ENCODE measurements around the gene RPN1. TPM values are rescaled to one million over a fixed set of nuclear protein-coding genes. Genes with fewer than 3 reads are reported as not detected.

Gene RPN1
- total RNA-seq, 3 donors from 2014 or later (not counting 1 experiment from before 2014, with no cell fraction given): 90.5 to 130 (median 92.1) TPM

GRCh38 chr3:128605091-128606046, 45.2 kb downstream of the RPN1 start:
- H3K9me3 ChIP-seq (ENCODE audit: control insufficient read depth, insufficient read depth, low read length): no peaks in the 10 kb centered on the region

GRCh38 chr3:128603811-128604775, 46.5 kb downstream of the RPN1 start:
- Mint-ChIP-seq H3K4me1 (no peaks in the 10 kb centered on the region), H3K27me3 (ENCODE audit: low read depth in 2 of 2) (no peaks in the 10 kb centered on the region), H3K9me3 (no peaks in the 10 kb centered on the region), H3K36me3 (no peaks in the 10 kb centered on the region), H3K27ac (no peak overlapping the region), H3K4me3 (no peak overlapping the region)
- intact Hi-C loops (cut with micrococcal nuclease): no loop called here
- H3K4me3 ChIP-seq (ENCODE audit: low read length): no peak overlapping the region
- no peaks in the 10 kb centered on the region for H3K9me3 ChIP-seq (ENCODE audit: control insufficient read depth, insufficient read depth, low read length)
- no peaks in the 10 kb centered on the region for H3K27me3 ChIP-seq (ENCODE audit: control insufficient read depth, insufficient read depth, low read length)
- 85% methylated on average over 20 of the region's 20 CpGs for WGBS (ENCODE audit: insufficient coverage)
- H3K27ac ChIP-seq (ENCODE audit: low read length): no peak overlapping the region
- no peaks in the 10 kb centered on the region for H3K36me3 ChIP-seq (ENCODE audit: control insufficient read depth, insufficient read depth, low read length)
- TF ChIP-seq CTCF (IDR thresholded peaks at IDR 0.05): no peak
- H3K4me1 ChIP-seq (ENCODE audit: control insufficient read depth, insufficient read depth, low read length): peaks cover 12% of the 10 kb centered on the region
- DNase-seq (no peak), ATAC-seq (peak in 1 of 3 donors; percentile 64)

More at GRCh38 chr3:128605091-128606046, 45.2 kb downstream of the RPN1 start:
- Mint-ChIP-seq H3K27ac (no peak overlapping the region), H3K27me3 (ENCODE audit: low read depth in 2 of 2) (no peaks in the 10 kb centered on the region), H3K4me1 (no peaks in the 10 kb centered on the region), H3K4me3 (no peak overlapping the region), H3K36me3 (no peaks in the 10 kb centered on the region), H3K9me3 (no peaks in the 10 kb centered on the region)
- H3K36me3 ChIP-seq (ENCODE audit: control insufficient read depth, insufficient read depth, low read length): no peaks in the 10 kb centered on the region
- 84% methylated on average over 11 of the region's 11 CpGs for WGBS (ENCODE audit: insufficient coverage)
- H3K4me3 ChIP-seq (ENCODE audit: low read length): no peak overlapping the region
- no peak for TF ChIP-seq CTCF (IDR thresholded peaks at IDR 0.05)
- intact Hi-C loops (cut with micrococcal nuclease): loop anchor here (5.0 kb wide), 1 partner anchor 528 kb away; no protein-coding TSS in a partner anchor
- ATAC-seq (no peak), DNase-seq (no peak)
- H3K27ac ChIP-seq (ENCODE audit: low read length): no peak overlapping the region
- no peaks in the 10 kb centered on the region for H3K27me3 ChIP-seq (ENCODE audit: control insufficient read depth, insufficient read depth, low read length)
- H3K4me1 ChIP-seq (ENCODE audit: control insufficient read depth, insufficient read depth, low read length): peaks cover 12% of the 10 kb centered on the region

- no peak overlapping the region for H3K4me3 ChIP-seq (ENCODE audit: low read length)
- no peak overlapping the region for H3K27ac ChIP-seq (ENCODE audit: low read length)
- no peak for TF ChIP-seq CTCF (IDR thresholded peaks at IDR 0.05)
- Mint-ChIP-seq H3K9me3 (no peaks in the 10 kb centered on the region), H3K4me3 (no peak overlapping the region), H3K4me1 (no peaks in the 10 kb centered on the region), H3K27me3 (ENCODE audit: low read depth in 2 of 2) (no peaks in the 10 kb centered on the region), H3K27ac (no peak overlapping the region), H3K36me3 (no peaks in the 10 kb centered on the region)
- no peaks in the 10 kb centered on the region for H3K9me3 ChIP-seq (ENCODE audit: control insufficient read depth, insufficient read depth, low read length)
- no peaks in the 10 kb centered on the region for H3K27me3 ChIP-seq (ENCODE audit: control insufficient read depth, insufficient read depth, low read length)
- 96% methylated on average over 8 of the region's 8 CpGs for WGBS (ENCODE audit: insufficient coverage)
- no peaks in the 10 kb centered on the region for H3K36me3 ChIP-seq (ENCODE audit: control insufficient read depth, insufficient read depth, low read length)
- ATAC-seq (no peak), DNase-seq (no peak)
- H3K4me1 ChIP-seq (ENCODE audit: control insufficient read depth, insufficient read depth, low read length): peaks cover 10% of the 10 kb centered on the region
- intact Hi-C loops (cut with micrococcal nuclease): no loop called here
Observed at GRCh38 chr3:128603313-128603712, 47.3 kb downstream of the RPN1 start.

All from natural killer cell (primary cell).